Left lung (tissue), 10 donors: Measurements from ENCODE around the gene TAF4B. TPM values are rescaled to one million over a fixed set of nuclear protein-coding genes. Genes with fewer than 3 reads are reported as not detected.
A peak's percentile ranks its signal among the peaks of the same experiment; 100 is the strongest.

Source experiments
- ATAC-seq: fragments of 200-7000 bp; cut with Tn5 transposase; one replicate; pipeline ENCODE4 v1.9.1; 2020; ENCODE audit warnings: moderate library complexity
- DNase-seq, 4 donors: peaks; one replicate each; pipeline ENCODE4 v3.0.0-alpha.2; 2013 to 2020
- H3K27ac ChIP-seq, 2 donors: fragments of 200-600 bp; sonication (generic) in 1 of 2; one replicate each; pipeline versions ENCODE4 v1.5.0 to v1.8.0; 2020 to 2021
- H3K27me3 ChIP-seq, 2 donors: fragments of 200-600 bp; sonication (generic) in 1 of 2; one replicate each; pipeline versions ENCODE4 v1.5.0 to v1.8.0; 2020 to 2021
- H3K36me3 ChIP-seq, 2 donors: fragments of 200-600 bp; sonication (generic) in 1 of 2; one replicate each; pipeline versions ENCODE4 v1.5.0 to v1.8.0; 2020 to 2021
- H3K4me1 ChIP-seq, 2 donors: fragments of 200-600 bp; one replicate each; pipeline ENCODE4 v1.8.0; 2021
- H3K4me3 ChIP-seq, 2 donors: fragments of 200-600 bp; sonication (generic) in 1 of 2; one replicate each; pipeline versions ENCODE4 v1.5.0 to v1.8.0; 2020 to 2021; ENCODE audit warnings: mild to moderate bottlenecking in 1 of 2
- H3K9me3 ChIP-seq, 2 donors: fragments of 200-600 bp; sonication (generic) in 1 of 2; one replicate each; pipeline versions ENCODE4 v1.5.0 to v1.8.0; 2020 to 2021
- intact Hi-C, 2 donors: fragments of 100-400 bp; cut with DNase I; formaldehyde crosslinking; loops; one replicate each; pipeline versions ENCODE4 v1.11.2 to v1.14.2; 2022
- polyA plus RNA-seq, 6 donors: library from polyadenylated mRNA; unstranded; fragments of 120-200 nt; gene quantifications; one replicate each; pipeline ENCODE4 v1.2.1, GENCODE V29; 2013; ENCODE audit not compliant: insufficient read length in 6 of 6
- total RNA-seq, 2 donors: library from RNA; stranded (reverse); fragmentation: NEBNext Ultra II Directional; extraction: Animal tissue kit (Norgen Biotek cat#: 25700); gene quantifications; one replicate each; pipeline ENCODE4 v1.2.1, GENCODE V29; 2021
- TF ChIP-seq, protein P1 (sequence below), 2 donors: fragments of 200-600 bp; sonication (generic) in 1 of 2; IDR thresholded peaks; one replicate each; pipeline versions ENCODE4 v1.5.0 to v1.8.0; 2021; ENCODE audit warnings: antibody characterized with exemption in 2 of 2
- donor health status: DM: no; HTN: yes; CAD: no.
- donor health status: DM: no; HTN: no; CAD: no.

Gene TAF4B
- total and polyA plus RNA-seq, 8 donors = 2.2 to 4.7 (median 4.0) TPM

DNA sequence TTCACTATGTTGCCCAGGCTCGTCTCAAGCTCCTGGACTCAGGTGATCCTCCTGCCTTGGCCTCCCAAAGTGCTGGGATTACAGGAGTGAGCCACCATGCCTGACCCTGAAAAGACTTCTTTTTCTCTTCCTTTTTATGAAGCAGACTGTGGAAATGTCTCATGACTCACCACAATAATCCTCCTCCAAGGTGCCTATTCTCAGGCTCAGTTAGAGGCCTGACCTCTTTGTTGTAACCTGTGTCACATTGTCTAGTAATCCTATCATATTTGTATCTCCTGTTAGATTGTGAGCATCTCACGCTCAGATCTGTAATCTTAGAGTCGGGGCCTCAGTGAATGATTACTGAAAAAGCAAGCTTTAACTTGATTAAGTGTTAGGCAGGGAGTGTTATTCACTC is 18.3 kb upstream of the TAF4B start:
- Histone ChIP-seq H3K27ac (no peak overlapping the region), H3K36me3 (no peaks in the 10 kb centered on the region), H3K4me1 (no peaks in the 10 kb centered on the region), H3K27me3 (no peaks in the 10 kb centered on the region), H3K4me3 (no peak overlapping the region), H3K9me3 (no peaks in the 10 kb centered on the region)
- intact Hi-C loops = no loop called here
- ATAC-seq (no peak), DNase-seq (no peak)
- TF ChIP-seq, protein P1, sequence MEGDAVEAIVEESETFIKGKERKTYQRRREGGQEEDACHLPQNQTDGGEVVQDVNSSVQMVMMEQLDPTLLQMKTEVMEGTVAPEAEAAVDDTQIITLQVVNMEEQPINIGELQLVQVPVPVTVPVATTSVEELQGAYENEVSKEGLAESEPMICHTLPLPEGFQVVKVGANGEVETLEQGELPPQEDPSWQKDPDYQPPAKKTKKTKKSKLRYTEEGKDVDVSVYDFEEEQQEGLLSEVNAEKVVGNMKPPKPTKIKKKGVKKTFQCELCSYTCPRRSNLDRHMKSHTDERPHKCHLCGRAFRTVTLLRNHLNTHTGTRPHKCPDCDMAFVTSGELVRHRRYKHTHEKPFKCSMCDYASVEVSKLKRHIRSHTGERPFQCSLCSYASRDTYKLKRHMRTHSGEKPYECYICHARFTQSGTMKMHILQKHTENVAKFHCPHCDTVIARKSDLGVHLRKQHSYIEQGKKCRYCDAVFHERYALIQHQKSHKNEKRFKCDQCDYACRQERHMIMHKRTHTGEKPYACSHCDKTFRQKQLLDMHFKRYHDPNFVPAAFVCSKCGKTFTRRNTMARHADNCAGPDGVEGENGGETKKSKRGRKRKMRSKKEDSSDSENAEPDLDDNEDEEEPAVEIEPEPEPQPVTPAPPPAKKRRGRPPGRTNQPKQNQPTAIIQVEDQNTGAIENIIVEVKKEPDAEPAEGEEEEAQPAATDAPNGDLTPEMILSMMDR (IDR thresholded peaks at IDR 0.05) = no peak

DNA sequence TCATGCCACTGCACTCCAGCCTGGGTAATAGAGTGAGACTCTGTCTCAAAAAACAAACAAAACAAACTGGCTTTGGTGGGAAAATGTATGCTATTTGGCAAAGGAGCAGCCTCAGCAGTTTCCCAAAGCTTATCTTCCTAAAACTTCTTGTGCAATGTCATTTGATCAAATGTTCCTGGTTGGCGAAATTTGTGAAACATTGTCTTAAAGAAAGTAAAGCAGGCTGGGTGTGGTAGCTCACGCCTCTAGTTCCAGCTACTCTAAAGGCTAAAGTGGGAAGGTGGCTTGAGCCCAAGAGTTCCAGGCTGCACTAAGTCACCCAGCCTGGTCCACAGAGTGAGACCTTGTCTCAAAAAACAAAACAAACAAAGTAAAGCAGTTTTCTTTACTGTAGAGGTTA is 17.3 kb upstream of the TAF4B start:
- H3K36me3 ChIP-seq = no peaks in the 10 kb centered on the region
- H3K27ac ChIP-seq = no peak overlapping the region
- H3K27me3 ChIP-seq = no peaks in the 10 kb centered on the region
- intact Hi-C loops = no loop called here
- no peak for DNase-seq
- TF ChIP-seq, protein P1 (IDR thresholded peaks at IDR 0.05) = no peak
- peak; percentile 92 for ATAC-seq
- no peaks in the 10 kb centered on the region for H3K9me3 ChIP-seq
- H3K4me3 ChIP-seq = no peak overlapping the region
- H3K4me1 ChIP-seq = no peaks in the 10 kb centered on the region

DNA sequence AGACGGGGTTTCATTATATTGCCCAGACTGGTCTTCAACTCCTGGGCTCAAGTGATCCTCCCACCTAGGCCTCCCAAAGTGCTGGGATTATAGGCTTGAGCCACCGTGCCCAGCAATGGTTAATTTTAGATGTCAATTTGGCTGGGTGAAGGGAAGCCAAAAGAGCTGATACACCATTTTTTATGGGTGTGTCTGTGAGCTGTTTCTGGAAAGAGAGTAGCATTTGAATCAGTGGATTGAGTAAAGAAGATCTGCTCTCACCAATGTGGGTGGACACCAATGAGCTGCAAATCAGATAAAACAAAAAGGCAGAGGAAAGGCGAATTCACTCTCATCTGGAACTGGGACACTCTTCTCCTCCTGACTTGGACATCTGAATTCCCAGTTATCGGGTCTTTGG is 16.1 kb upstream of the TAF4B start:
- no peak for ATAC-seq
- no peaks in the 10 kb centered on the region for H3K27me3 ChIP-seq
- intact Hi-C loops = no loop called here

DNA sequence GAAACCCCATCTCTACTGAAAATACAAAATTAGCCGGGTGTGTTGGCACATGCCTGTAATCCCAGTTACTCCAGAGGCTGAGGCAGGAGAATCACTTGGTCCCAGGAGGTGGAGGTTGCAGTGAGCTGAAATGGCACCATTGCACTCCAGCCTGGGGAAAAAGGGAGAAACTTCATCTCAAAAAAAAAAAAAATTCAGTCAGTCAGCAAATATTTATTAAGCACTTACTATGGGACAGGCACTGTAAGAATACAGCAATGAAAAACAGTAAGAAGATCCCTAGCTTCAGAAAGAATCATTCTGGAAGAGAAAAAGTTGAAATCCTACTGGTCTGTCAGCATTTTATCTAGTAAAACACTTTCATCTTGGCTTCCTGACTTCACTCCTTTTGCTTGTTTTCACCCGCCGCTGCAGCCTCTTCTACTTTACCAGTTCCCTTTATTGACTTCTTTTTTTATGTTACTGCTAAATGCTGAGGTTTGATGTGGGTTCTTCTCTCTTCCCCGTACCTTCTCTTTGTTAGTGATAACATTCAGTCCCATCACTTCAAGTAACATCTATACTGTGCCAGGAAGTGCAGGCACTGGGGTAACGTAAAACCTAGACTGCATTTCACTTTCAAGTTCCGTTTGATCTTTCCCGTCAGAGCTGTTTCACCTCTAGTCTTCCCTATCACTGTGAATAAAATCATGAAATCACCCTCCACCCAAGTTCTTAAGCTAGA is 10.8 kb upstream of the TAF4B start:
- no peak overlapping the region for H3K4me3 ChIP-seq
- no peaks in the 10 kb centered on the region for H3K27me3 ChIP-seq
- ATAC-seq = no peak
- H3K36me3 ChIP-seq = no peaks in the 10 kb centered on the region
- no peak for DNase-seq
- TF ChIP-seq, protein P1 (IDR thresholded peaks at IDR 0.05) = no peak
- intact Hi-C loops = no loop called here
- H3K4me1 ChIP-seq = no peaks in the 10 kb centered on the region
- no peak overlapping the region for H3K27ac ChIP-seq
- no peaks in the 10 kb centered on the region for H3K9me3 ChIP-seq

More for the DNA sequence above, 16.1 kb upstream of the TAF4B start:
- no peak overlapping the region for H3K27ac ChIP-seq
- H3K4me1 ChIP-seq = no peaks in the 10 kb centered on the region
- TF ChIP-seq, protein P1 (IDR thresholded peaks at IDR 0.05) = no peak
- H3K9me3 ChIP-seq = no peaks in the 10 kb centered on the region
- no peaks in the 10 kb centered on the region for H3K36me3 ChIP-seq
- DNase-seq = no peak
- H3K4me3 ChIP-seq = no peak overlapping the region

DNA sequence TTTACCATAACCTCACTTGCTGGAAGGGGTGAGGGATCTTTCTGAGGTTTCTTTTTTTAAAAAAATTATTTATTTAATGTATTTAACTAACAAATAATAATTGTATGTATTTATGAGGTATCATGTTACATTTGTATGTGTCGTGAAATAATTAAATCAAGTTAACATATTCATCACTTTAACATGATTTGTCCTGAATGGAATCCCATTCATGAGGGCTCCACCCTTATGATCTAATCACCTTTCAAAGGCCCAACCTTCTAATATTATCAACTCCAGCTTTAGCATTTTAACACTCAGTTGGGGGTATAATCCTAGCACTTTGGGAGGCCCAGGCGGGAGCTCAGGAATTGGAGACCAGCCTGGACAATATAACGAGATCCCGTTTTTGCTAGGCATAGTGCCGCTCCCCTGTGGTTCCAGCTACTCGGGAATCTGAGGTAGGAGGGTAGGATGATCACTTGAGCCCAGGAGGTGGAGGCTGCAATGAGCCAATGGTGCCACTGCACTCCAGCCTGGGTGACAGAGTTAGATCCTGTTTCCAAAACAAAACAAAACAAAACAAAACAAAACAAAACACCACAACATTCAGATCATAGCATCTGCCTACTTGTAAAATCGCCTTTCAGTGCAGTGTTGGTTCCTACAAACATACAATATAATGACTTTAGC is 1.1 kb upstream of the TAF4B start:
- Histone ChIP-seq H3K27ac (no peak overlapping the region), H3K36me3 (no peaks in the 10 kb centered on the region), H3K4me3 (peak overlapping the region in 1 of 2 donors; percentile 77), H3K9me3 (no peaks in the 10 kb centered on the region), H3K27me3 (peaks cover 0 to 23% of the 10 kb centered on the region in 2 donors), H3K4me1 (peaks cover 4 to 20% of the 10 kb centered on the region in 2 donors)
- ATAC-seq (no peak), DNase-seq (no peak)
- intact Hi-C loops = no loop called here
- TF ChIP-seq, protein P1 (IDR thresholded peaks at IDR 0.05) = no peak
